ENCODE measurements around the gene APEX2. TPM values are rescaled to one million over a fixed set of nuclear protein-coding genes. Genes with fewer than 3 reads are reported as not detected.

Gene APEX2
- total and polyA plus RNA-seq, 2 of the 4 experiments (the other 2 are of a cell fraction): 3.4 to 16.5 TPM

GRCh38 chrX:55008571-55009358, 8.6 kb downstream of the APEX2 start:
- no peak overlapping the region for H3K18ac ChIP-seq (ENCODE audit: low read depth, low read length)
- no peak overlapping the region for H4K5ac ChIP-seq (ENCODE audit: low read depth, low read length)
- dilution Hi-C loops (cut with HindIII; ENCODE audit: low sequenced_read_pairs, unreplicated experiment) (no loop called here), in situ Hi-C loops (cut with MboI; ENCODE audit: low sequenced_read_pairs) (no loop called here), intact Hi-C loops (cut with micrococcal nuclease) (no loop called here)
- H2BK15ac ChIP-seq (ENCODE audit: low read depth, low read length): no peak overlapping the region
- peak overlapping the region; percentile 10 for H2AFZ ChIP-seq (replicated peaks; ENCODE audit: low read length, poor library complexity)
- no peak overlapping the region for H3K56ac ChIP-seq (ENCODE audit: extremely low read depth, insufficient read depth, low read length)
- no peak overlapping the region for H3K4ac ChIP-seq (ENCODE audit: low read depth, low read length)
- H3K79me1 ChIP-seq (ENCODE audit: low read depth in 1 of 2, low read length in 2 of 2): no peaks in the 10 kb centered on the region; a peak in 1 of 4 replicates
- no peak overlapping the region for H2BK20ac ChIP-seq (ENCODE audit: low read depth, low read length)
- TF ChIP-seq USF2 (IDR thresholded peaks at IDR 0.05; ENCODE audit: low read depth, low read length) (no peak), CHD1 (IDR thresholded peaks at IDR 0.05; ENCODE audit: low read depth, low read length) (no peak)
- H4K8ac ChIP-seq (ENCODE audit: low read depth in 2 of 2, low read length in 2 of 2): no peak overlapping the region
- no peak overlapping the region for H3K9ac ChIP-seq (ENCODE audit: low read depth, low read length)
- H3K27me3 ChIP-seq (ENCODE audit: control insufficient read depth, insufficient read depth, low read length): no peaks in the 10 kb centered on the region; the same call in 1 of the 2 replicates
- whole genome bisulfite sequencing, 2 experiments (ENCODE audit: extremely low coverage in 2 of 2, insufficient read length in 1 of 2): no CpG with 5 or more reads among the region's 9 CpGs
- H3K9me3 ChIP-seq (ENCODE audit: control insufficient read depth, insufficient read depth, low read length): no peaks in the 10 kb centered on the region
- peak; percentile 4 for DNase-seq
- H2AK5ac ChIP-seq (ENCODE audit: low read depth, low read length): no peak overlapping the region
- peaks cover 4% of the 10 kb centered on the region for H3K4me1 ChIP-seq (ENCODE audit: control insufficient read depth, insufficient read depth, low read length)
- CTCF ChIA-PET: no interaction called here
- BruUV-seq (replicated peaks): no TSS peak
- ATAC-seq (ENCODE audit: low read depth): no peak
- no peak overlapping the region for H2BK5ac ChIP-seq (ENCODE audit: low read depth, low read length, poor library complexity, severe bottlenecking)
- H3K23ac ChIP-seq (ENCODE audit: low read depth, low read length): no peak overlapping the region
- H3K14ac ChIP-seq (replicated peaks; ENCODE audit: low read depth, low read length): no peak overlapping the region
- H3K9me1 ChIP-seq (ENCODE audit: insufficient read depth, low read length): peaks cover 3% of the 10 kb centered on the region
- no peak overlapping the region for H2BK120ac ChIP-seq (ENCODE audit: low read depth, low read length)
- no peak overlapping the region for H3K4me3 ChIP-seq (ENCODE audit: insufficient read depth, low read depth, low read length)
- H2AK9ac ChIP-seq (replicated peaks; ENCODE audit: low read depth, low read length, poor library complexity): no peak overlapping the region
- POLR2A ChIA-PET (ENCODE audit: unreplicated experiment): no interaction called here
- no peak overlapping the region for H3K27ac ChIP-seq (ENCODE audit: insufficient read depth, low read length)
- H3K4me2 ChIP-seq (ENCODE audit: low read depth, low read length): no peak overlapping the region
- peaks cover 6% of the 10 kb centered on the region; the same call in 1 of the 2 replicates for H4K20me1 ChIP-seq (ENCODE audit: insufficient read depth, low read length)
- H3K36me3 ChIP-seq (ENCODE audit: control insufficient read depth, insufficient read depth, low read length): peaks cover 7% of the 10 kb centered on the region
- H4K91ac ChIP-seq (ENCODE audit: insufficient read depth, low read depth, low read length): no peak overlapping the region
